GM18909 (cell line): Measurements from ENCODE around the gene MKRN3.
"Not testable (repeated sequence)": the region's sequence is repeated elsewhere in the genome, so short reads cannot be mapped to it uniquely, and the experiment has no call there.

ENCODE experiments used
- ATAC-seq: cut with Tn5 transposase; IDR thresholded peaks from one replicate; pipeline ENCODE4 v1.9.1; 2021; ENCODE audit warnings: mild to moderate bottlenecking; ENCODE audit not compliant: unreplicated experiment, poor library complexity

MKRN3 gene

DNA sequence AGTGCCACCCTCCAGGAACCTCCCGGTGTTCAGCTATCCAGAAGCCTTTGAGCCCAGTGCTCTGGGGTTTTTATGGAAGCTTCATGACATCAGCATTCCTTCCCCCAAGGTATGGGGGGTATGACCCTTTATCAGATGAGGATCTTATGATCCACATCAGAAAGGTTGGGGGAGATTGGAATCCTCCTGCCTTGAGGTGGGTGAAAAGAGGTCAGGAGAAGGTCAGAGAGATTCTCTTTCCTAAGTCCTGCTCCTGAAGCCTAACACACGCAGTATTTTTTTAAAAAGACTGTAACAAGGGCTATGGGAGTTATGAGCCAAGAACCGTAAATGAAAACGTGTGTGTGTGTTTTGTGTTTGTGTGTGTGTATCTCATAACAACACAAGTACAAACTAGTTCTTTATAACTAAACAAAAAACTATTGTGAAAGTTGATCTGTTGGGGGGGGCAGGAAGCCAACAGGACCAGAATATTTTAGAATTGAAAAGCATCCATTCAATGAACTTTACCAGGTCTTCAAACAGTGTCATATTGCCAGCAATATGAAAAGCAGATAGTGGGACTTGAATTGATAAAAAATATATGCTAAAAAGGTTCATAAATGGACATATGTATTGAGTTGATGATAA is 13.2 kb downstream of the MKRN3 start:
- ATAC-seq = no peak

DNA sequence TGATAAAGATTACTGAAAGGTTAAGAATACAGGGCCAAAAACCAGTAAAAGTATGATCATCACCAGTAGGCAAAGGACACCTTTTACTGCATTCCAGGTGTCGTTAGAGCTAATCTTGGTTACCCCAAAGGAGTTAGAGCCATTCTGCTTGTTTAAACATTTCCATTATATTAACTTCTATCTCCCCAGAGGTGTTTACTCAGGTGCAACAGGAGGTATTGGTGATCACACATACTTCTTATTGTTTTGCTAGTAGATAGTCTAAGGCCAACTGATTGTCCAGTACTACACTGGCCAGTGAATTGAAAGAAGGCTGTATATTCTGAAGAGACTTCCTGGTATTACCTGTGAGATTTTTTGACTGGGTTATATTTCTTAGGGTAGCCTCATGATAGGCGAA is 22.8 kb downstream of the MKRN3 start:
- no peak for ATAC-seq

DNA sequence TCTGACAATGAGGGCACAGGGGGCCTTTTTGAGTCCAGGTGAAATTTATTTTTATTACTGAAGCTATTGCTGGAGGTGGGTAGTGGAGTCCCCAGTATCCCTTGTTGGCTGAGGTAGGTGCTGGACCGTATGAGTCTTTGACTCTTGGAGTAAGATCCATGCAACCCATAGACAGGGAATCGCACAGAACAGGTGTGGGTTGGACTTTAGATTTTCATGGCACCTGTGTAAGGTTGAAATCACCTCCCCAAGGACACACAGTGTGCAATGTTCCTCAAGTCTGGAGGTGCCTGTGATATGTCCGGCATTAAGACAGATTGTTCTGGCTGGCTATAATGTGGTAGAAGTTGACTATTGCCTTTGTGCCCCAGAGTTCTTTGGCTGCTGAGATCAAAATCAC is 23.5 kb downstream of the MKRN3 start:
- no peak for ATAC-seq

DNA sequence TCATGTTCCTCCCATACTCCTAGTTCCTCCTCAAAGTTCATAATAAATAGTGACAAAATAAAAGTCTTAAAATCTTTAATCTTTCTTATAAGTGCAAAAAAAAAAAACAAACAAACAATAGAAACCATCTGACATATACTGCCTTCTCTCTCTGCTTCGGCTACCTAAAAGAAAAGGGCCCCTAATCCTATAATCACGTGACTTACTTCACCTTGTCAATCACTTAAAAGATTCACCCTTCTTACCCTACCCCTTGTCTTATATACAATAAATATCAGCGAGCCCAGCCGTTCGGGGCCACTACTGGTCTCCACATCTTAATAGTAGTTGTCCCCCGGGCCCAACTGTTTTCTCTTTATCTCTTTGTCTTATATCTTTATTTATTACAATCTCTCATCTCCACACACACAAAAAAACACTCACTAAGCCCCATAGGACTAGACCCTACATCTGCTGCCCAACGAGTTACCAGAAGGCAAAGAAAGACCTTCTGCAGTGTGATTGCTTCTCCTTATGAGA is 28.8 kb downstream of the MKRN3 start:
- no peak for ATAC-seq

DNA sequence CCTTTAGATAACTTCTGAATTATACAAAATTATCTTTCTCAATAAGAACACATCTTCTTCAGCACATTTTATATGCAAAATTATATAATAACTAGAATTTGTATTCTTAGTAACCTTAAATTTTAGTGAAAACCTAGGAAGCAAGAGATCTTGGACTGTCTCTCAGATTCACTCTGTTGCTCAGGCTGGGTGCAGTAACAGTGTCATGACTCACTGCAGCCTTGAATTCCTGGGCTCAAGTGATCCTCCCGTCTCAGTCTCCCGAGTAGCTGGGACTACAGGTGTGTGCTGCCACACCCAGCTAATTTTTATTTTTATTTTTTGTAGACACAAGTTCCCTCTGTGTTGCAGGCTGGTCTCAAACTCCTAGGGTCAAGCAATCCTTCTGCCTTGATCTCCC is 29.9 kb downstream of the MKRN3 start:
- no peak for ATAC-seq

DNA sequence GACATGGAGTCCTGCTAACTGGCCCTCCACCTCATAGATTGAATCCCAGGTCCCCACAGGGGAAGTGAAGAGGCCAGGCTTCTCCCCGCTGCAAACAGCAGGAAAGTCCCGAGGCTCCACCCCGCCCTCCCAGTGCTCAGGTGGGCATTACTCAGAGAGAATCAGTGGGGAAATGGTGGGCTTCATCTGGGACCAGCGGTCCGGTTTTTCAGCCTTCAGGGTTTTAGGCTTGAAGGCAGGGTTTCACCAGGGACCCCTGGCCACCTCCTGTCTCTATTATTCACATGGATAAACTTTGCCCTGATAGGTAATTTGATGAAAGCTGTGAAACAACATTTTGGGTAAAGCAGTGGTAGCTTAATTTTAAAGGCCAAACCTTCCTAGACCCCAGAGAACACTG is 31.3 kb downstream of the MKRN3 start:
- no peak for ATAC-seq

DNA sequence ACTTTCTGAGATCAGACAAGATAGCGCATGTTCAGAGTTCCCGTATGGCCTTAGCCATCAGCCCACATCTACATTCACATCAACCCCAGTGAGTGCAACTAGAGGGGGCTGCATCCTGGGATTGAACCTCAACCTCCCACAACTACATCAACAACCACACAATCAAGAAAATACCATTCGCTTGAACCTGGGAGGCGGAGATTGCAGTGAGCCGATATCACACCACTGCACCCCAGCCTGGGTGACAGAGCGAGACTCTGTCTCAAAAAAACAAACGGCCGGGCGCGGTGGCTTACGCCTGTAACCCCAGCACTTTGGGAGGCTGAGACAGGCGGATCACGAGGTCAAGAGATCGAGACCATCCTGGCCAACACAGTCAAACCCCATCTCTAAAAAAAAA is 31.8 kb downstream of the MKRN3 start:
- not testable (repeated sequence) for ATAC-seq

DNA sequence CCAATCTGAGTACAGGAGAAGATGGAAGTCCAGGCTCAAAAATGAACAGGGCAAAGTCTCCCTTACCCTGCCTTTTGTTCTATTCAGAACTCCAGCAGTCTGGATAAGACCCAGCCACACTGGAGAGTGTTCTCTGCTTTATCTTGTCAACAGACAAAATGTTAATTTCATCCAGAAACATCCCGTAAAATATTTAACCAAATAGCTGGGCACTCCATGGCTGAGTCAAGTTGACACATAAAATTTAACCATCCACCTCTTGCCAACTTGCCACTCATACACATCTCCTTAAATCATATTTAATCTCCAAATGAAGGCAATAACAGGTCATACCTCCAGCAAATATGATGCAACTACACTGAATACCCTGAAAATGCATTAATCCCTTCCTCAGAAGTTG is 33.6 kb downstream of the MKRN3 start:
- ATAC-seq = no peak

DNA sequence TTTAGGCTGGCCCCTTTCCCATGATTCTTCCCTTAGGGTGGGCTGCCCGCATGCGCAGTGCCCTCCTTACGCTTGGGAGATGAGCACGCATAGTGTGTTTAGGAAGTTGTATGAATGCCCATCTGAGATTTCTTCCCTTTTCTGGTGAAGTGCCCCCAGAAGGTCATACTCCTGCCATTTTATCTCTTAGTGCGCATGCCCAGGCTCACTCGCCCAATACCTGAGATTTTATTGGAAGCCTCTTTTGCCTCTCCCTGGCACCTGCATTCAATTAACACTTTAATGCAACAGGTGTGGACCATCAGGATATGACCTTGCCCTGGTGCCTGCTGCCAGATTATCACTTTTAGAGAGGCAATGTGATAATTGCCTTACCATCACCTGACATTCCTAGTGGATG is 36.6 kb downstream of the MKRN3 start:
- ATAC-seq = no peak

DNA sequence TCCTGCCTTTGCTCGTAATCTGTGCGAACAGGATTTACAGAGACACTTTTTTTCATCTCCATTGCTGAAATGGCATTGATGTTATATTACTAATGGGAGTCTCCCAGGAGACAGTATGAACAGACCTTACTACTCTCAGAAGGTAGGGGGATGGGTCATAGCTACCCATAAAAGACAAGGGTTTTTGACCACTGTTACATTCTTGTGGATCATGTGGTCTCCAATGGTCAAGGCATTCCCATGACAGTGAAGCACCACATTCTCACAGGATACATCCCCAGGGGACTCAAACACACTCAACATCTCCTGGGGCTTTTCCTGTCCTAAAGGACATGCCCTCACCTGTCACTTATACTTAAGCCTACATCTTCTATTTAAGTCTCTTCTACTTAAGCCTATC is 40.8 kb downstream of the MKRN3 start:
- ATAC-seq = no peak

DNA sequence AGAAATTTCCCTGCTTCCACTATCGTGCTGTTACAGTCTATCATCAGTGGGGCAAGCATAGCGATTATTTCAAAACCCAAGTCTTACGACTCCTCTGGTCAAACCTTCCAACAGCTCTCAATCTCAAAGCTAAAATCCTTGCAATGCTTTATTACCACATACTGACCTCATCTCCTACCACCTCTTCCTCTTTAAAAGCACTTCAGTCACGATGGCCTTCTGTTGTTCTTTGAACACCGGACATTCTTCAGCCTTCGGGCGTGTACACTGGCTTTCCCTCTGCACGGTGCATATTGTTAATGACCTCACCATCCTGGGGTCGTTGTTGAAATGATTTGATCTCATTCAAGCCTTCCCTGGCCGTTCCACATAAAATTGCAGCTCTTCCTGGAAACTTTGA is 51.1 kb downstream of the MKRN3 start:
- ATAC-seq = no peak
